KMS-11 (cell line): ENCODE data around the gene RAD9A.
A peak's percentile ranks its signal among the peaks of the same experiment; 100 is the strongest.
"Not testable (repeated sequence)": the region's sequence is repeated elsewhere in the genome, so short reads cannot be mapped to it uniquely, and the experiment has no call there.

Source experiments
- H2AFZ ChIP-seq: fragments of 200-600 bp; sonication (generic); 2 replicates; pipeline ENCODE4 v1.6.1; 2016; ENCODE audit warnings: antibody characterized with exemption, mixed run types, low read depth
- H3K27ac ChIP-seq: fragments of 200-600 bp; sonication (generic); 2 replicates; pipeline ENCODE4 v1.6.1; 2016; ENCODE audit warnings: mild to moderate bottlenecking, mixed run types
- H3K27me3 ChIP-seq: fragments of 200-600 bp; sonication (generic); 2 replicates; pipeline ENCODE4 v1.6.1; 2017; ENCODE audit warnings: mild to moderate bottlenecking, low read depth, mixed run types, moderate library complexity; ENCODE audit not compliant: insufficient read depth
- H3K36me3 ChIP-seq: fragments of 200-600 bp; sonication (generic); 2 replicates; pipeline ENCODE4 v1.6.1; 2017; ENCODE audit warnings: mild to moderate bottlenecking, mixed run types; ENCODE audit not compliant: insufficient read depth
- H3K4me1 ChIP-seq: fragments of 200-600 bp; sonication (generic); 2 replicates; pipeline ENCODE4 v1.6.1; 2016; ENCODE audit warnings: mild to moderate bottlenecking, low read depth, mixed run types; ENCODE audit not compliant: poor library complexity, severe bottlenecking
- H3K4me2 ChIP-seq: fragments of 200-600 bp; sonication (generic); 2 replicates; pipeline ENCODE4 v1.7.0; 2016; ENCODE audit warnings: mild to moderate bottlenecking, mixed run types
- H3K4me3 ChIP-seq: fragments of 200-600 bp; sonication (generic); IDR thresholded peaks from 2 replicates; pipeline ENCODE4 v1.6.1; 2017; ENCODE audit warnings: low read depth, low read length, mixed read lengths; ENCODE audit not compliant: insufficient read depth
- H3K79me2 ChIP-seq: fragments of 200-600 bp; sonication (generic); 2 replicates; pipeline ENCODE4 v1.6.1; 2016; ENCODE audit warnings: low read depth, mixed run types; ENCODE audit not compliant: insufficient read depth
- H3K9ac ChIP-seq: fragments of 200-600 bp; sonication (generic); 2 replicates; pipeline ENCODE4 v1.6.1; 2016; ENCODE audit warnings: mild to moderate bottlenecking, mixed run types
- H4K20me1 ChIP-seq: fragments of 200-600 bp; sonication (generic); 2 replicates; pipeline ENCODE4 v1.6.1; 2016; ENCODE audit warnings: mild to moderate bottlenecking, mixed run types; ENCODE audit not compliant: insufficient read depth
- TF ChIP-seq, protein P1 (sequence below): fragments of 200-600 bp; sonication (generic); conservative IDR thresholded peaks from 2 replicates; pipeline ENCODE4 v1.6.1; 2017; ENCODE audit warnings: low read depth, mild to moderate bottlenecking, antibody characterized with exemption, low read length, moderate library complexity, mixed read lengths

RAD9A gene

DNA sequence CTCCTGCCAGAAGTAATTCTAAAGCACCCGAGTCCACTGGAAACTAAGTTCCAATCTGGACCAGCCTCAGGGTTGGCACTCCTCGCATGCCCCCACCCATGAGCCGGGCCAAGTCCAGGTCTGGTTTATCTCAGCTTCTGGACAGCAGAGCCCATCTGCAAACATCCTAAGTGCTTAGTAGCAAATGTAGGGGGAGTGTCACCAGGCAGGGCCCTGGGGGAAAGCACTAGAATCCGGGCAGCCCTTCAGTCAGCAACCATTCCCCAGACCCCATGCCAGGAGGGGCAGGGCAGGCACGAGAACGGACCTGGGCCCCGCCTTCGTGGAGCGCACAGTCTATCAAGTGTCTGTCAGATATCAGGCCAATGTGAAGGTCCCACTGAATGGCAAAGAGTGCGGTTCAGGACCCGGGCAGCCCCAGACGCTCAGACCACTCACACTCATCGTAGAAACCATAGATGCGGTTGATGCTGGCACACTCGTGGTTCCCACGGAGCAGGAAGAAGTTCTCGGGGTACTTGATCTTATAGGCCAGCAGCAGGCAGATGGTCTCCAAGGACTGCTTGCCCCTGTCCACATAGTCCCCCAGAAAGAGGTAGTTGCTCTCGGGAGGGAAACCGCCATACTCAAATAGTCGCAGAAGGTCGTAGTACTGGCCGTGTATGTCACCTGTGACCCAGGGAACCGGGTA is 8.6 kb downstream of the RAD9A start:
- Histone ChIP-seq H3K27ac (no peak overlapping the region; the same call in 1 of the 2 replicates), H3K4me2 (peak overlapping the region; percentile 82; the same call in 1 of the 2 replicates), H4K20me1 (no peaks in the 10 kb centered on the region), H3K36me3 (no peaks in the 10 kb centered on the region), H2AFZ (no peak overlapping the region), H3K4me1 (peaks cover 7% of the 10 kb centered on the region), H3K27me3 (no peaks in the 10 kb centered on the region), H3K4me3 (no peak overlapping the region), H3K9ac (peak overlapping the region; percentile 67; the same call in 1 of the 2 replicates), H3K79me2 (peaks cover 13% of the 10 kb centered on the region)
- TF ChIP-seq, protein P1, sequence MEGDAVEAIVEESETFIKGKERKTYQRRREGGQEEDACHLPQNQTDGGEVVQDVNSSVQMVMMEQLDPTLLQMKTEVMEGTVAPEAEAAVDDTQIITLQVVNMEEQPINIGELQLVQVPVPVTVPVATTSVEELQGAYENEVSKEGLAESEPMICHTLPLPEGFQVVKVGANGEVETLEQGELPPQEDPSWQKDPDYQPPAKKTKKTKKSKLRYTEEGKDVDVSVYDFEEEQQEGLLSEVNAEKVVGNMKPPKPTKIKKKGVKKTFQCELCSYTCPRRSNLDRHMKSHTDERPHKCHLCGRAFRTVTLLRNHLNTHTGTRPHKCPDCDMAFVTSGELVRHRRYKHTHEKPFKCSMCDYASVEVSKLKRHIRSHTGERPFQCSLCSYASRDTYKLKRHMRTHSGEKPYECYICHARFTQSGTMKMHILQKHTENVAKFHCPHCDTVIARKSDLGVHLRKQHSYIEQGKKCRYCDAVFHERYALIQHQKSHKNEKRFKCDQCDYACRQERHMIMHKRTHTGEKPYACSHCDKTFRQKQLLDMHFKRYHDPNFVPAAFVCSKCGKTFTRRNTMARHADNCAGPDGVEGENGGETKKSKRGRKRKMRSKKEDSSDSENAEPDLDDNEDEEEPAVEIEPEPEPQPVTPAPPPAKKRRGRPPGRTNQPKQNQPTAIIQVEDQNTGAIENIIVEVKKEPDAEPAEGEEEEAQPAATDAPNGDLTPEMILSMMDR = no peak

DNA sequence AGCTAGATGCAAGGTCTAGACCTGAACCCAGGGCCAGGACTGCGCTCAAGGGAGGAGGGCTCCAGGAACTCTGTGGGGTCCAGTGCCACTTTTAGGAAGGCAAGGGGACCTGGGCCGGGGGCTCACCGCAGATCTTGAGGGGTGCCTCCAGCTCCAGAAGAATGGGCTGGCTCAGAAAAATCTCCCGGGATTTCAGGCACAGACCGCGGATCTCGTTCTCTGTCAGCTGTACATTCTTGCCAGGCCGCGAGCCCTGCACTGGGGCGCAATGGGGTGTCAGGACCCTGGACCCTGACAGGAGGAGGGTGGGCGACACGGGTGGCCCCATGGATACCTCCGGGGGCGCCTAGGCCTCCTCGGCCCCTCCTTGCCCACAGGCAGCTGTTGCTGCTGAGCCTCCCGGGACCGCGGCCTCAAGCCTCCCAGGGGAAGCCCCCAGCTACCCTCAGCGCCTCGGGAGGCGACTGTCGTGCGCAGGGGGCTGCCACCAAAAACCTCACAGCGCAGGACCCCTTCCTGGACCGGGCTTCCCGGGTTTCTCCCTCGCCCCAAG is 9.2 kb downstream of the RAD9A start:
- H3K4me2 ChIP-seq = peak overlapping the region; percentile 82; the same call in 1 of the 2 replicates
- H3K79me2 ChIP-seq = peaks cover 13% of the 10 kb centered on the region
- H3K9ac ChIP-seq = peak overlapping the region; percentile 67; the same call in 1 of the 2 replicates
- H3K27me3 ChIP-seq = no peaks in the 10 kb centered on the region
- H3K4me3 ChIP-seq = no peak overlapping the region
- H4K20me1 ChIP-seq = no peaks in the 10 kb centered on the region
- TF ChIP-seq, protein P1 = no peak
- H2AFZ ChIP-seq = peak overlapping the region; percentile 66; the same call in 1 of the 2 replicates
- no peaks in the 10 kb centered on the region for H3K36me3 ChIP-seq
- H3K27ac ChIP-seq = no peak overlapping the region; the same call in 1 of the 2 replicates
- peaks cover 7% of the 10 kb centered on the region for H3K4me1 ChIP-seq

DNA sequence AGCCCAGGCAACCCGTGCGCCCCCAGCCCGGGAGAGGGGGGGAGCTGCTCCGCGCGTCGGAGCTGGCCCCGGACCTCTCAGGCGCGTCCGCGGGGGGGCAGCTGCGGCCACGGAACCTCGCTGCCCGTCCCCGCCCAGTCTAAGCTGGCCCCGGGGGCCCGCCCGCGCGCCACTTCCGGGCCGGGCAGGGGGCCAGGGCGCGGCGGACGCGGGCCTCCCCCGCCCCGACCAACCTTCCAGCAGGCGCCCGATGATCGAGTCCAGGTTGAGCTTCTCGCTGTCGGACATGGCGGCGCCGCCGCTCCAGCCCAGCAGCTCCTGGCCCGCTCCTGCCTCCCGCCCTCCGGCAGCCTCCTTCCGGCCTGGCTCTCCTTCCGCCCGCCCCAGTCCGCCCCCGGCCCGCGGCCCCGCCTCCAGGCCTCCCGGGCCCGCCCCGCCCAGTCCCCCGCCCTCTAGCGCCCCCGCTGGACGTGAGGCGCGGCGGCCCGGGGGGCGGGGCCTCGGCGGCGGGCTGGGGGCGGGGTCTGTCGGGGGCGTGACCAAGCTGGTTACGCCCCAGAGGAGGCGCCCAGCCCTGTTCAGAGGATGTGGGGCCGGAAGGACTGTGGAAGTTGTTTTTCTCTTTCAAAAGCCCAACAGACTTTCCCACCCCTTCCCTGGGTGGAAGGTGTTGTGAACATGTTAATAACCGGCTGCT is 9.9 kb downstream of the RAD9A start, which contains the start of gene PPP1CA:
TSS of gene PPP1CA (minus strand) at position 364 of the 697 bp plus-strand sequence. CDS start at position 288, 76 bp downstream.
- no peaks in the 10 kb centered on the region for H3K36me3 ChIP-seq

DNA sequence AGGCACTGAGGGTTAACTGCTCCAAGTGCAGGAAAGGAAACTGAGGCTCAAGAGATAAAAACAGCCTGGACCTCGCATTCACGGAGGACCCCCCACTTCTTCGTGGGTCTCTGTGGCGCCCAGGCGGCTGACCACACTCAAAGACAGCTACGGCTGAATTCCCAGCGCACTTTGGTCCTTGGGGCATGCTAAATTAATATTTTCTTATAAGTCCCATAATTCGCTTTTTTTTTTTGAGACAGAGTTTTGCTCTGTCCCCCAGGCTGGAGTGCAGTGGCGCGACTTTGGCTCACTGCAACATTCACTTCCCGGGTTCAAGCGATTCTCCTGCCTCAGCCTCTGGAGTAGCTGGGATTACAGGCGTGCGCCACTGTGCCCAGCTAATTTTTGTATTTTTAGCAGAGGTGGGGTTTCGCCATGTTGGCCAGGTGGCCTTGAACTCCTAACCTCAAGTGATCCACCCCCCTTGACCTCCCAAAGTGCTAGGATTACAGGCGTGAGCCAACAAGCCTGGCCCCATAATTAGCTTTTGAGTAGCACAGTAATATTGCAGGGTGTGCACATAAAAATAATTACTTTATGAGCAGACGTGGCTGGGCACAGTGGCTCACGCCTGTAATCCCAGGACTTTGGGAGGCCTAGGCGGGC is 10.5 kb downstream of the RAD9A start:
- peak overlapping the region; percentile 90 for H2AFZ ChIP-seq
- peak overlapping the region; percentile 99 for H3K4me2 ChIP-seq
- H3K9ac ChIP-seq = peak overlapping the region; percentile 63; the same call in 1 of the 2 replicates
- H3K4me1 ChIP-seq, H3K36me3 ChIP-seq, H3K27me3 ChIP-seq, H3K4me3 ChIP-seq, H4K20me1 ChIP-seq: not testable (repeated sequence)
- H3K79me2 ChIP-seq = peaks cover 13% of the 10 kb centered on the region
- H3K27ac ChIP-seq = peak overlapping the region; percentile 62; the same call in 1 of the 2 replicates

More for the DNA sequence above, 9.9 kb downstream of the RAD9A start, which contains the start of gene PPP1CA:
- no peak within 1 kb of the TSS for H3K4me3 ChIP-seq
- H3K4me1 ChIP-seq = peaks cover 7% of the 10 kb centered on the region
- TF ChIP-seq, protein P1 = no peak
- H2AFZ ChIP-seq = peak within 1 kb of the TSS; percentile 90
- no peaks in the 10 kb centered on the region for H3K27me3 ChIP-seq
- H3K4me2 ChIP-seq = peak within 1 kb of the TSS; percentile 99
- no peaks in the 10 kb centered on the region for H4K20me1 ChIP-seq
- H3K9ac ChIP-seq = peak within 1 kb of the TSS; percentile 67; the same call in 1 of the 2 replicates
- peaks cover 13% of the 10 kb centered on the region for H3K79me2 ChIP-seq
- peak within 1 kb of the TSS; percentile 62; the same call in 1 of the 2 replicates for H3K27ac ChIP-seq

DNA sequence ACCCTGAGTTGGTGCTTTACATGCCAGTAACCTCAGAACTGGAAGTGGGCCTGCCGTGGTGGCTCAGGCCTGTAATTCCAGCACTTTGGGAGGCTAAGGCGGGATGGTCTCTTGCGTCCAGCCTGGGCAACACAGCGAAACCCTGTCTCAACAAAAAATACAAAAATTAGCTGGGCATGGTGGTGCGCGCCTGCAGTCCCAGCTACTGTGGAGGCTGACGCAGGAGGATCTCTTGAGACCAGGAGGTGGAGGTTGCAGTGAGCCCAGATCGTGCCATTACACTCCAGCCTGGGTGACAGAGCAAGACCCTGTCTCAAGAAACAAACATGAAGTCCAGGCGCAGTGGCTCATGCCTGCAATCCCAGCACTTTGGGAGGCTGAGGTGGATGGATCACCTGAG is 11.3 kb downstream of the RAD9A start:
- H3K27ac ChIP-seq, H2AFZ ChIP-seq, H3K4me2 ChIP-seq, H3K36me3 ChIP-seq, H4K20me1 ChIP-seq, H3K4me3 ChIP-seq, H3K9ac ChIP-seq, H3K27me3 ChIP-seq, H3K4me1 ChIP-seq: not testable (repeated sequence)
- H3K79me2 ChIP-seq = peaks cover 13% of the 10 kb centered on the region
